HepG2 (cell line): ENCODE results near the gene POU6F2.

Source experiments
- SRF ChIP-seq: IDR thresholded peaks from 2 replicates; pipeline ENCODE4 v1.6.1; 2011; ENCODE audit warnings: mild to moderate bottlenecking, low read depth, low read length, moderate library complexity
- ZFX ChIP-seq: sonication (generic); formaldehyde crosslinking; IDR thresholded peaks from 2 replicates; pipeline ENCODE4 v1.4.0; 2020; ENCODE audit warnings: mild to moderate bottlenecking, low read depth, missing genetic modification reagents, moderate library complexity
- ZNF431 ChIP-seq: sonication (generic); formaldehyde crosslinking; IDR thresholded peaks from 2 replicates; pipeline ENCODE4 v1.9.0; 2022; ENCODE audit warnings: missing genetic modification reagents, low read depth, mild to moderate bottlenecking, borderline replicate concordance
- TF ChIP-seq, protein P1 (sequence below): sonication (generic); formaldehyde crosslinking; IDR thresholded peaks from 2 replicates; pipeline ENCODE4 v1.8.1; 2023; ENCODE audit warnings: mild to moderate bottlenecking, missing genetic modification reagents
- TF ChIP-seq, protein P2 (sequence below): sonication (generic); formaldehyde crosslinking; IDR thresholded peaks from 2 replicates; pipeline ENCODE4 v1.8.1; 2023; ENCODE audit warnings: mild to moderate bottlenecking, missing genetic modification reagents

DNA sequence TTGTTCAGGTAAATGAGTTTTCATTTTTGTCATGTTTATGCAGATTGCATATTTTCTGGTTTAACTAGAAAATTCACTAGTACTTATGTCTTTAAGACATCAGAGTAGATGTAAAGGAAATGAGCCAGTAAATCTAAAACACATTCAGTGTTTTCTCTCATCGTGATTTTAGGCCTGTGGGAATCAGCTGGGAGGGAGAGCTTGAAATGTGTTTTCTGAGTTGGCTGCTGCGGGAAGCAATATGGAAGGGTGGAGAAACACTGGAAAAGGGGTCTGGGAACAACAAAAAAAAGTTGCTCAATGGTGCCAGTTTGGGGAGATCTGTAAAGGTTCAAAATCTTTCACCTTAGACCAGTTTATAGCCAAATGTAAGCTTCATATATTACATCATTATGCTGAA lies 284.1 kb downstream of the POU6F2 start:
- TF ChIP-seq SRF (no peak), ZNF431 (CRISPR knock-in tag) (no peak), ZFX (CRISPR knock-in tag) (no peak)
- TF ChIP-seq, protein P1, sequence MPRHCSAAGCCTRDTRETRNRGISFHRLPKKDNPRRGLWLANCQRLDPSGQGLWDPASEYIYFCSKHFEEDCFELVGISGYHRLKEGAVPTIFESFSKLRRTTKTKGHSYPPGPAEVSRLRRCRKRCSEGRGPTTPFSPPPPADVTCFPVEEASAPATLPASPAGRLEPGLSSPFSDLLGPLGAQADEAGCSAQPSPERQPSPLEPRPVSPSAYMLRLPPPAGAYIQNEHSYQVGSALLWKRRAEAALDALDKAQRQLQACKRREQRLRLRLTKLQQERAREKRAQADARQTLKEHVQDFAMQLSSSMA (CRISPR knock-in tag): no peak
- TF ChIP-seq, protein P2, sequence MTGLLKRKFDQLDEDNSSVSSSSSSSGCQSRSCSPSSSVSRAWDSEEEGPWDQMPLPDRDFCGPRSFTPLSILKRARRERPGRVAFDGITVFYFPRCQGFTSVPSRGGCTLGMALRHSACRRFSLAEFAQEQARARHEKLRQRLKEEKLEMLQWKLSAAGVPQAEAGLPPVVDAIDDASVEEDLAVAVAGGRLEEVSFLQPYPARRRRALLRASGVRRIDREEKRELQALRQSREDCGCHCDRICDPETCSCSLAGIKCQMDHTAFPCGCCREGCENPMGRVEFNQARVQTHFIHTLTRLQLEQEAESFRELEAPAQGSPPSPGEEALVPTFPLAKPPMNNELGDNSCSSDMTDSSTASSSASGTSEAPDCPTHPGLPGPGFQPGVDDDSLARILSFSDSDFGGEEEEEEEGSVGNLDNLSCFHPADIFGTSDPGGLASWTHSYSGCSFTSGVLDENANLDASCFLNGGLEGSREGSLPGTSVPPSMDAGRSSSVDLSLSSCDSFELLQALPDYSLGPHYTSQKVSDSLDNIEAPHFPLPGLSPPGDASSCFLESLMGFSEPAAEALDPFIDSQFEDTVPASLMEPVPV (CRISPR knock-in tag): no peak
